Islet precursor cell (in vitro differentiated cells): Measurements from ENCODE around the gene TNFSF9.
"Not testable (repeated sequence)": the region's sequence is repeated elsewhere in the genome, so short reads cannot be mapped to it uniquely, and the experiment has no call there.

Experiments
- DNase-seq: peaks from one replicate; pipeline ENCODE4 v3.0.0-alpha.2; 2018

The TNFSF9 gene

GRCh38 chr19:6577476-6578125 lies 46.8 kb downstream of the TNFSF9 start:
- no peak for DNase-seq

- no peak for DNase-seq
These were observed 48.8 kb downstream of the TNFSF9 start for GRCh38 chr19:6579450-6580178.

- peak; percentile 92 for DNase-seq
These were observed 49.5 kb downstream of the TNFSF9 start for GRCh38 chr19:6580313-6580712.

DNA sequence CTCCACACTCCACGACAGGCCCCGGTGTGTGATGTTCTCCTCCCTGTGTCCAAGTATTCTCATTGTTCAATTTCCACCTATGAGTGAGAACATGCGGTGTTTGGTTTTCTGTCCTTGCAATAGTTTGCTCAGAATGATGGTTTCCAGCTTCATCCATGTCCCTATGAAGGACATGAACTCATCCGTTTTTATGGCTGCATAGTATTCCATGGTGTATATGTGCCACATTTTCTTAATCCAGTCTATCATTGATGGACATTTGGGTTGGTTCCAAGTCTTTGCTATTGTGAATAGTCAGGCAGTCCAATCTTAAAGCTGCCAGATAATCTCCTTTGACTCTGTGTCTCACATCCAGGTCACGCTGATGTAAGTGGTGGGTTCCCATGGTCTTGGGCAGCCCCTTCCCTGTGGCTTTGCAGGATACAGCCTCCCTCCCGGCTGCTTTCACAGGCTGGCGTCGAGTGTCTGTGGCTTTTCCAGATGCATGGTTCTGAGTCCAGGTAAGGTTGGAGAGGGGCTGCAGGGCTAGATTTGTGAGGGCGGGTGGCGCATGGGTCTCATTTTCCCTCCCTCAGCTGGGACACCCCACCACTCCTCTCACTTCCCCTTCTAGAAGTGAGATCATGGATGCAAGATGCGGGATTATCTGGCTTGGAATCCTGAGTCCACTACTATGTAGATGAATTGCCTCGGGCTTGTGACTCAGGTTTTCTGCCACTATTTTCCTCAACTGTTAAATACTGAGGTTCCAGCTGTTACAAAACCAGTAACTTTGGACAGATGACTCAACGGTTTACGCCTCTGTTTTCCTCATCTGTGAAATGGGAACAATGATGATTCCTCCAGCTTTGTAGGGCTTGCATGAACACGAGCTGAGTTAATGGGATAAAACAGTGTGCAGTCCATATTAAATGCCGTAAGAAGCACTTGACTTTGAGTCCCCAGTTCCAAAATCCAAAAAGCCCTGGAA lies 52.0 kb downstream of the TNFSF9 start:
- not testable (repeated sequence) for DNase-seq
